Glomerular visceral epithelial cell (primary cell): ENCODE results near the gene NAA35.
"Not testable (repeated sequence)": the region's sequence is repeated elsewhere in the genome, so short reads cannot be mapped to it uniquely, and the experiment has no call there.

ENCODE experiments used
- DNase-seq: peaks from one replicate; pipeline ENCODE4 v3.0.0-alpha.2; 2016; ENCODE audit errors: extremely low spot score

Gene NAA35

DNA sequence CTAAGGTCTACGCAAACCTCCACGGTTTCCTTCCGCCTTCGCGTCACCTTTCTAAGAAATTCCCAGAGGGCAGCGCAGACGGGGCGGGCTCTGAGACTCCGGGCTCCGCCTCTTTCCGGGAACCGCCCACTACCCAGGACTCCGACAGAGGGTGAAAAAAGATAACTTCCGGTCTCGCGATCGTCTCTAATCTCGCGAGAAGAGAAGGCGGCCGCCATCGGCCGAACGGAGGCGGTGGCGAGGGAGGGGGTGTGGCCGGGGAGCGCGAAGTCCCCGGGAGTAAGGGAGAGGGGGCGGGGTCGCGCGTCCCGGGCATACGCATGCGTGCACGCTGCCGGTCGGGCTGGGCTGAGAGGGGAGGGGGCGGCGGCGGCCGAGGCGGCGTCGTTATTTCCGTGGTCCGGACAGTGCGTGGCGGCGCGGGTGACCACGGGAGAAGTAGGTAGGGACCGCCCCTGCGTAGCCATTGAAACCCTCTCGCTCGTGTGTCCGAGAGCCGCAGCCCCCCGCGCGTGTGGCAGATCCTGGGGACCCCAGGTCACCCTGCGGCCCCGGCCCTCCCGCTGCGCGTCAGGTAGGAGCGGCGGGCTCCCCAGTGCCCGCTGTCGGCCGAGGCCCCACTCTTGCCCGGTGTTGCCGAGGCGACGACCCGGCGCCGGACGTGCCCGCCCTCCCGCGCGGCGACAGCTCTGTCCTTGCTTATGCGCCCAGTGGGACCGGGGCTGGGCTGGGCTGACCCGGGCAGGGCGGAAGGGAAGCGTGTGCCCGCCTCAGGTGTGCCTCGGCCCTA lies at the start of gene NAA35:
NAA35 (plus strand) TSS at position 315 of the 790 bp plus-strand sequence. CDS start 1,014 bp downstream, outside the sequence.
- DNase-seq = peak; percentile 99

- no peak for DNase-seq
Measured at GRCh38 chr9:85892401-85892800, 48.5 kb upstream of the NAA35 start.

DNA sequence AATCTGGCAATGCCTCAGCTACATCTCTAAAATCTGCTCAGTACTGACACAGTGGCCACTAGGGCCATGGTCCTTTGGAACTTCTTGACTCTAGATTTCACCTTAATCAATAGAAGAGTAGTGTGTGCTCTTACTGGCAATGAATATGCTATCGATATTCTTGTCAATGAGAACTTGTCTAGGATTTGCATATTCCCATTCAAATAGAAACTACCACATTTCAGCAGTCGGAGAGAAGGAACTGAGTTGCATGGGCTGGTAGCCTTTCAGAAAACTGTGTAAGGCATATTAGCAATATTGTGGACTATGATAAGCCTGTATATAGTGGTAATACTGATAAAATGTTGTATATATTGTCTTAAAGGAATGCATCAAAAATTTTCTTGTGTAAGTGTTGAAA lies 45.3 kb upstream of the NAA35 start:
- no peak for DNase-seq

DNA sequence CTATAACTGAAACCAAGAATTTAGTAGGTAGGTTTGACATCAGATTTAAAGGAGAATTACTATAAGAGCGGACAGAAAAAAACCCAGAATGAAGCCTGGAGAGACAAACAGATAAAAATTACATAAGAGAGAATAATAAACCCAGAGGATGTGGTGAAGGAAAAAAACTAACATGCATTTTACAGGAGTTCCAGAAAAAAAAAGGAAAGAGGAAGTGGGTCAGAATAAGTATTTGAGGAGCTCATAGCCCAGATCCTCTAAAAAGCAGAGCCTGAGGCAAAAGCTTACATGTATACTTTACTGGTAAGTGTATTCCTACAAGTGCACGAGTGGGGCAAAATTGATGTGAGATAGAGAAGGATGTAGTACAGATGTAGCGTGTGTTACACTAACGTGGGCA lies 43.1 kb upstream of the NAA35 start:
- DNase-seq = no peak

DNA sequence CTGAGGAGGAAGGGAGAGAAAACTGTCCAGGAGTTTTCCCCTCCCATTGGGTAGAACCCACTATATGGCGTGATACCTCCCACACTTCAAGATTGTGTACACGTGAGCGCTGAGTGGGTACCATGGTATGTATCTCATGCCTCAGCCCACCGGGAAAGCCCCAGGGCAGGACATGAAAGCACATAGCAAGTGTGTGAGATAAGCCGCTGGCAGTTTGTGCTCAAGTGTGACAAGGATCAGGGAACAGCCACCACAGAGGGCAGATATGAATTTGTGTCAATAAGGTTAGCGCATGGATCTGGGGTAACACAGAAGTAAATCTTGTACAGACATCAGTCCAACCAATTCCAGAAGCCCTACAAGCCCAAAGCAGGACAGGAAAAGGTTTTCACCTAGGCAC lies 42.6 kb upstream of the NAA35 start:
- DNase-seq = no peak

DNA sequence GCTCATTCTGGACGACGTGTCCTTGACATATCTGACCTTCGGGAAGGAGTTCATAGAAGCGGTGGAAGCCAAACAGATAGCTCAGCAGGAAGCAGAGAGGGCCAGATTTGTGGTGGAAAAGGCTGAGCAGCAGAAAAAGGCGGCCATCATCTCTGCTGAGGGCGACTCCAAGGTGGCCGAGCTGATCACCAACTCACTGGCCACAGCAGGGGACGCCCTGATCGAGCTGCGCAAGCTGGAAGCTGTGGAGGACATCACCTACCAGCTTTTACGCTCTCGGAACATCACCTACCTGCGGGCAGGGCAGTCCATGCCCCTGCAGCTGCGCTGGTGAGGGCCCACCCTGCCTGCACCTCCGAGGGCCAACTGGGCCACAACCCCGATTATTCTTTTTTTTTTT lies 41.6 kb upstream of the NAA35 start:
- DNase-seq = no peak

- peak; percentile 28 for DNase-seq
Measured at GRCh38 chr9:85900504-85901201, 40.3 kb upstream of the NAA35 start.

- no peak for DNase-seq
Measured at GRCh38 chr9:85904975-85905374, 36.0 kb upstream of the NAA35 start.

DNA sequence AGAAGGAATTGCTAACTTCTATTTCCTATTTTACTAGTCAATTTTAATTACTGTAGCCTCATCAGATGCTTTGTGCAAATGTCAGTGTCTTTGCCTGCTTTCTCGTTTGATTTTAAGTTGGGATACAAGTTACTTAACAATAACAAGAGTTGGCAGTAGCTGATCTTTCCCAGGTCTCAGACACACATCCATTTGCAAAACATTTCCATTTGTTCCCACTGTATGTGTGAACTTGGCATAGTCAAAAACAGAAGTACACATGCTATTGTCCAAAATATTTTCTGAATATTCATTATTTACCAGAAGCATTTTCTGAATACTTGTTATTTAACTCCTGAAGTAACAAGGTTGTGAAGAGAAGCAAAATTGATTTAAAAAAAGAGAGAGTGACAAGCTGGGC lies 35.0 kb upstream of the NAA35 start:
- DNase-seq = no peak

- no peak for DNase-seq
Measured at GRCh38 chr9:85909390-85909789, 31.6 kb upstream of the NAA35 start.

GRCh38 chr9:85914108-85914507 lies 26.8 kb upstream of the NAA35 start:
- DNase-seq = no peak

DNA sequence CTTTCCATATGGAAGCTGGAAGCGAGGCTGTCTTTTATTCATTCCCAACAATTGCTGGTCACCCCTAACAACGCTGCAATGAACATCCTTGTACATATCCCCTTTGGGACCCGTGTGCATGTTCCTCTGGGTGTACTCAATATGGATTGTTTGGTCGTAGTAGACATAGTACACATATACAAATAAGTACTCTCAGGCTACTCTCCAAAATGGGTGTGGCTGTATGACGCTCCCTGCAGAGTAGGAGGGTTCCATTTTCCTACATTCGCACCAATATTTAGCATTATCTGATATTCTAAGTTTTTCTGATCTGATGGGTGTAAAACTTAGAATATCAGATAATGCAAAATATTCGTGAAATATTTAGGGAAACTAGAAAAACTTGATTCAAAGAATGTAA lies 23.2 kb upstream of the NAA35 start:
- no peak for DNase-seq

- no peak for DNase-seq
Measured at GRCh38 chr9:85925493-85925892, 15.5 kb upstream of the NAA35 start.

GRCh38 chr9:85927076-85927475 lies 13.9 kb upstream of the NAA35 start:
- no peak for DNase-seq

GRCh38 chr9:85931495-85931894 lies 9.5 kb upstream of the NAA35 start:
- DNase-seq = no peak

DNA sequence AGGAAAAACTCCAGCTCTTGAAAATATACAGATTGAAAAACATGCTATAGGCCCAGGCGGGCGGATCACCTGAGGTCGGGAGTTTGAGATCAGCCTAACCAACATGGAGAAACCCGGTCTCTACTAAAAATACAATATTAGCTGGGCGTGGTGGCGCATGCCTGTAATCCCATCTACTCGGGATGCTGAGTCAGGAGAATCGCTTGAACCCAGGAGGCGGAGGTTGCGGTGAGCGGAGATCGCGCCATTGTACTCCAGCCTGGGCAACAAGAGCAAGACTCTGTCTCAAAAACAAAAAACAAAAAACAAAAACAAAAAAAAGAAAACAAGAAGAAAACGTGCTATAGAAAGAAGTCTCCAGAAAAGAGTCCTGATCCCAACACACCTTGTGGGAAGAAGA lies 5.0 kb upstream of the NAA35 start:
- DNase-seq = not testable (repeated sequence)

GRCh38 chr9:85940275-85940831 lies 593 bp upstream of the NAA35 start:
- no peak for DNase-seq

GRCh38 chr9:85941622-85941940 lies 635 bp downstream of the NAA35 start:
- no peak for DNase-seq

DNA sequence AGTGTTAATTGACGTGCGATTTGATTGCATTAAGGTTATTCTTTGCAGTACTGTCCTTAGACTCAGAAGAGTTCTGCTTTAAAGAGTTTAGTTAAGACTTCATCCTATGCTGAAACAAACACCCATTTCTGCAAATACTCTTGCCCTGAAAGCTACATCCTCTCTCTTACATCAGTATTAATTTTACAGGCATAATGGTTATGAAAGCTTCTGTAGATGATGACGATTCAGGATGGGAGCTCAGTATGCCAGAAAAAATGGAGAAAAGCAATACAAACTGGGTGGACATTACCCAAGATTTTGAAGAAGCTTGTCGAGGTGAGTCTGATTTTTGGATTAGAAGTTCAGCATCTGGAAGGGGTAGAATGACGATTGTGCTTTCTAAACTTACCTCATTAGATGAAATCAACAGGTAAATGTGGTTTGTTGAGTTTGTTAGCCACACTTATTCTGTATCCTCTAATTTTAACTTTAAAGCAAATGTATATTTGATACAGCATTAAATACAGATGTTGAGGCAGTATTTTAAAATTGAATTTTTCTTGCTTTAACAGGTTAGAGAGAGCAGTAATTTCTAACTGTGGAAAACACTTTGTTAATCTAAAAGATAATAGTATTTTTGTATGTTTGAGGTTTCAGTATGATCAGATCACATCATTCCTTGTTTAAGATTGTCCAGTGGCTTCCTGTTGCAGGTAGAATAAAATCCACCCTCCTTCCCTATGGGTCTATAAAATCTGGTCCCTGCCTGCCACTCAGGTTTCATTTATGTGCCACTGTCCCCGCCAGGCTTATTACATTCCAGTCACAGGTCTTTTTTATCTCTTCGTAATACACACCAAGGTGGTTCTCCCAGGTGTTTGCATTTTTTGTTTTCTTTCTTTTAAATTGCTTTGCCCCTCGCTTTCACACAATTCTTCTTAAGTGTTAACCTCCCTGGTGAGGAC lies 1.3 kb downstream of the NAA35 start:
- no peak for DNase-seq

- DNase-seq = no peak
Measured at GRCh38 chr9:85942913-85943709, 2.2 kb downstream of the NAA35 start.

DNA sequence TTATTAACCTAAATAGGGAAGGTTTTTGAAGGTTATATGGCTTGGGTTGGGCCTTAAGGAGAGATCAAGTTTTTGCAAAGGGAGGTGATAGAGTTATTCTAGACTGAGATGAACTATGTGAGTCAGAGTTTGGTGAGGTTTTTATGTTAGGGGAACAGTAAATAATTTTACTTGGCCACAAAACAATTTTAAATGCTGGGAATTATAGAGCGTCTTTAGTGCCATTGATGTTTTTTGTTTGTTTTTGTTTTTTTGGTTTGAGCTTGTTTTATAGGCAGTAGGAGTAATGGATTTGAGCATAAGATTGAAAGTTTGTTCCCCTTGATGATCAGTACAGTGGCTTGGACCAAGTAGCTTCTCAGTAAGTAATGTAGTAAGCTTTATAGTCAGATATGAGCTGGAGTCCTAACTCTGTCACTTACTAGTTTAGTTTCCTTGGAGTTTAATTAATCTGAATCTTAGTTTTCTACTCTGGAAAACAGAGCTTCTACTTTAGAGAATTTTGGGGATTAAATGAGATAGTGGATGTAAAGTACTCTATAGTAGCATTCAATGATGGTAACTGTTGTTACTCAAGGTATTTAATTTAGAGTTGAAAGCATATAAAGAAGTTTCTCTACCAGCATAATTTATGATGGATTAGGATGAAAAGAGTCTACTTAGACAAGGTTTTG lies 2.9 kb downstream of the NAA35 start:
- DNase-seq = no peak
